MM.1S (cell line): Measurements from ENCODE around the gene OSBPL5.

ENCODE experiments used
- DNase-seq: peaks from one replicate; pipeline ENCODE4 v3.0.0-alpha.2; 2015
- H2AFZ ChIP-seq: fragments of 300-600 bp; sonication (generic); 2 replicates; pipeline ENCODE4 v1.6.0; 2016; ENCODE audit warnings: antibody characterized with exemption, low read length
- H3F3A ChIP-seq: fragments of 300-600 bp; sonication (generic); 2 replicates; pipeline ENCODE4 v1.6.1; 2016; ENCODE audit warnings: mild to moderate bottlenecking, antibody characterized with exemption, low read length, moderate library complexity, mixed read lengths; ENCODE audit not compliant: insufficient read depth
- H3K27ac ChIP-seq: fragments of 300-600 bp; sonication (generic); 2 replicates; pipeline ENCODE4 v1.5.1; 2016; ENCODE audit warnings: mild to moderate bottlenecking, low read length
- H3K27me3 ChIP-seq: fragments of 300-600 bp; sonication (generic); replicated peaks from 2 replicates; pipeline ENCODE4 v1.6.0; 2016; ENCODE audit warnings: low read length; ENCODE audit not compliant: insufficient read depth
- H3K36me3 ChIP-seq: fragments of 300-600 bp; sonication (generic); replicated peaks from 2 replicates; pipeline ENCODE4 v1.6.1; 2016; ENCODE audit warnings: mild to moderate bottlenecking, low read length, mixed read lengths; ENCODE audit not compliant: insufficient read depth
- H3K4me1 ChIP-seq: fragments of 300-600 bp; sonication (generic); 2 replicates; pipeline ENCODE4 v1.6.1; 2016; ENCODE audit warnings: low read length, mixed read lengths
- H3K4me2 ChIP-seq: fragments of 300-600 bp; sonication (generic); 2 replicates; pipeline ENCODE4 v1.6.0; 2016; ENCODE audit warnings: low read depth, low read length
- H3K4me3 ChIP-seq: fragments of 300-600 bp; sonication (generic); 2 replicates; pipeline ENCODE4 v1.5.1; 2016; ENCODE audit warnings: low read length, mixed read lengths
- H3K79me2 ChIP-seq: fragments of 300-600 bp; sonication (generic); 2 replicates; pipeline ENCODE4 v1.6.1; 2016; ENCODE audit warnings: mixed run types, low read length, mixed read lengths
- H3K9ac ChIP-seq: fragments of 300-600 bp; sonication (generic); 2 replicates; pipeline ENCODE4 v1.6.1; 2016; ENCODE audit warnings: low read length, mixed read lengths
- H3K9me2 ChIP-seq: fragments of 300-600 bp; sonication (generic); replicated peaks from 2 replicates; pipeline ENCODE4 v1.6.1; 2016; ENCODE audit warnings: mild to moderate bottlenecking, low read length, mixed read lengths; ENCODE audit not compliant: insufficient read depth
- H3K9me3 ChIP-seq: fragments of 300-600 bp; sonication (generic); replicated peaks from 2 replicates; pipeline ENCODE4 v1.6.1; 2016; ENCODE audit warnings: mild to moderate bottlenecking, low read length, mixed read lengths; ENCODE audit not compliant: insufficient read depth
- H4K20me1 ChIP-seq: fragments of 300-600 bp; sonication (generic); 2 replicates; pipeline ENCODE4 v1.6.1; 2016; ENCODE audit warnings: mild to moderate bottlenecking, low read length, moderate library complexity, mixed read lengths; ENCODE audit not compliant: insufficient read depth
- CTCF ChIP-seq: fragments of 300-600 bp; sonication (generic); IDR thresholded peaks from 2 replicates; pipeline ENCODE4 v1.5.1; 2016; ENCODE audit warnings: antibody characterized with exemption, low read length, mixed read lengths
- EZH2 ChIP-seq: fragments of 300-600 bp; sonication (generic); optimal IDR thresholded peaks from 2 replicates; pipeline ENCODE3; 2017; ENCODE audit warnings: low read depth, mild to moderate bottlenecking, antibody characterized with exemption, low read length, mixed read lengths
- EZH2phosphoT487 ChIP-seq: fragments of 300-600 bp; sonication (generic); IDR thresholded peaks from 2 replicates; pipeline ENCODE4 v1.6.1; 2018; ENCODE audit warnings: antibody characterized with exemption, low read length

OSBPL5 gene

GRCh38 chr11:3123305-3123704, 41.8 kb downstream of the OSBPL5 start:
- Histone ChIP-seq H3K4me3 (no peak overlapping the region), H3K36me3 (no peaks in the 10 kb centered on the region), H3K79me2 (no peaks in the 10 kb centered on the region), H3K9me2 (no peaks in the 10 kb centered on the region), H3K9me3 (no peaks in the 10 kb centered on the region), H3K9ac (no peak overlapping the region), H3K4me2 (no peak overlapping the region), H2AFZ (no peak overlapping the region), H3K4me1 (no peaks in the 10 kb centered on the region), H4K20me1 (no peaks in the 10 kb centered on the region), H3K27ac (no peak overlapping the region), H3K27me3 (no peaks in the 10 kb centered on the region), H3F3A (no peaks in the 10 kb centered on the region)
- no peak for DNase-seq
- TF ChIP-seq EZH2 (no peak), EZH2phosphoT487 (no peak), CTCF (no peak)

- no peak overlapping the region for H3K4me3 ChIP-seq
- TF ChIP-seq CTCF: no peak
- no peak for TF ChIP-seq EZH2phosphoT487
- TF ChIP-seq EZH2: no peak
- no peak overlapping the region for H3K9ac ChIP-seq
- H2AFZ ChIP-seq: no peak overlapping the region
- H3F3A ChIP-seq: no peaks in the 10 kb centered on the region
- H3K4me1 ChIP-seq: no peaks in the 10 kb centered on the region
- no peaks in the 10 kb centered on the region for H3K36me3 ChIP-seq
- H3K9me3 ChIP-seq: no peaks in the 10 kb centered on the region
- no peaks in the 10 kb centered on the region for H3K27me3 ChIP-seq
- H3K27ac ChIP-seq: no peak overlapping the region
- H3K79me2 ChIP-seq: no peaks in the 10 kb centered on the region
- no peaks in the 10 kb centered on the region for H3K9me2 ChIP-seq
- DNase-seq: no peak
- no peak overlapping the region for H3K4me2 ChIP-seq
- H4K20me1 ChIP-seq: no peaks in the 10 kb centered on the region
Observed at GRCh38 chr11:3122775-3123201, 42.3 kb downstream of the OSBPL5 start.

- Histone ChIP-seq H3K4me2 (no peak overlapping the region), H3K27ac (no peak overlapping the region), H2AFZ (no peak overlapping the region), H3K79me2 (no peaks in the 10 kb centered on the region), H3K9me2 (no peaks in the 10 kb centered on the region), H3K36me3 (no peaks in the 10 kb centered on the region), H3K9ac (no peak overlapping the region), H3K4me1 (no peaks in the 10 kb centered on the region), H4K20me1 (no peaks in the 10 kb centered on the region), H3K4me3 (no peak overlapping the region), H3K27me3 (no peaks in the 10 kb centered on the region), H3K9me3 (no peaks in the 10 kb centered on the region), H3F3A (no peaks in the 10 kb centered on the region)
- no peak for TF ChIP-seq EZH2
- TF ChIP-seq CTCF: no peak
- no peak for TF ChIP-seq EZH2phosphoT487
- no peak for DNase-seq
Observed at GRCh38 chr11:3121931-3122774, 43.0 kb downstream of the OSBPL5 start.
